Measurements from ENCODE around the gene THAP10. TPM values are rescaled to one million over a fixed set of nuclear protein-coding genes. Genes with fewer than 3 reads are reported as not detected.

The THAP10 gene
- total RNA-seq, 1 donor, result 2.6 TPM

DNA sequence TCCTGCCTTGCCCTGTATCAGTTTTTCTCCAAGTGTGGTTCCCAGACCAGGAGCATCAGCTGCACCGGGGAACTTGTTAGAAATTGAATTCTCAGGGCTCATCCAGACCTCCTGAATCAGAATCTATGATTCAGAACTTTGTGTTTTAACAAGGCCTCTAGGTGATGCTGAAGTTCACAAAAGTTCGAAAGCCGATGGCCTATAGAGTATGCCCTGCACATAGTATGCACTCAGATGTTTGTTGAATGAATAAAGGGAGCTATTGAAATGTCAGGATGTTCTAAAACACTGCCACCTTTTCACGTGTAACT, 37.6 kb downstream of the THAP10 start:
- no peak for DNase-seq (ENCODE audit: low read depth)
- TF ChIP-seq, protein P1, sequence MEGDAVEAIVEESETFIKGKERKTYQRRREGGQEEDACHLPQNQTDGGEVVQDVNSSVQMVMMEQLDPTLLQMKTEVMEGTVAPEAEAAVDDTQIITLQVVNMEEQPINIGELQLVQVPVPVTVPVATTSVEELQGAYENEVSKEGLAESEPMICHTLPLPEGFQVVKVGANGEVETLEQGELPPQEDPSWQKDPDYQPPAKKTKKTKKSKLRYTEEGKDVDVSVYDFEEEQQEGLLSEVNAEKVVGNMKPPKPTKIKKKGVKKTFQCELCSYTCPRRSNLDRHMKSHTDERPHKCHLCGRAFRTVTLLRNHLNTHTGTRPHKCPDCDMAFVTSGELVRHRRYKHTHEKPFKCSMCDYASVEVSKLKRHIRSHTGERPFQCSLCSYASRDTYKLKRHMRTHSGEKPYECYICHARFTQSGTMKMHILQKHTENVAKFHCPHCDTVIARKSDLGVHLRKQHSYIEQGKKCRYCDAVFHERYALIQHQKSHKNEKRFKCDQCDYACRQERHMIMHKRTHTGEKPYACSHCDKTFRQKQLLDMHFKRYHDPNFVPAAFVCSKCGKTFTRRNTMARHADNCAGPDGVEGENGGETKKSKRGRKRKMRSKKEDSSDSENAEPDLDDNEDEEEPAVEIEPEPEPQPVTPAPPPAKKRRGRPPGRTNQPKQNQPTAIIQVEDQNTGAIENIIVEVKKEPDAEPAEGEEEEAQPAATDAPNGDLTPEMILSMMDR (IDR thresholded peaks at IDR 0.05; ENCODE audit: insufficient read depth, low read depth, low read length), result no peak

DNA sequence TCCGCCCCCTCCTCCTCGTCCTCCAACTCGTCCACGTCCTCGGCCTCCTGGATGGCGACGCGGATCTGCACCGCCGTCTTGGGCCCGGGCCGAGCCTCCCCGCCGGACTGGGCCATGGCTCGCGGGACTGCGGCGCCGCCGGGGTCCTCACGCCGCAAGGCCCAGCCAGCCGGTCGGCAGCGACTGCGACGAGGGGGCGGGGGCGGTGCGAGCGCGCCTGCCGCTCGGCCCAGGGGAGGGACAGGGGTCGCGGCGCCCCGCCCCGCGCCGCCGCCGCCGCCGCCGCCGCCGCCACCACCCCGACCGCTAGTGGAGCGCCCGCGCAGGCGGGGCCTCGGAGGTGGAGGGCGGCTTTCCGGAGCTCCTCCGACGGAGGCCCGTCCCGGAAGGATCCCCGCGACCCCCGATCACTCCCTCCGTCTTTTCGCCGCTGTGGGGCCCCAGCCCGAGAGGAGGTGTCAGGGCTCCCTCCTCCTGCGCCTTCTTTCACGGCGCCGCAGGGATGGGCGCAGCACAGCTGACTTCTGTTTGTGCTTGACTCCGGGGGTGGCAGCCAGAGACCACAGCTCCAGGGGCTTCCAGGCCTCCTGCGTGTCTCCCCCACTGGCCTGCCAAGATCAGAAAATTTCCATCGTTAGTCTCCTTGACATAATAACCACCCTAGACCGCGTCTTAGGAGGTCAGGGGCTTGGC, 38.1 kb downstream of the THAP10 start, which contains the start of gene LARP6:
Gene LARP6, minus strand, starts transcription at position 185 of the 693 bp plus-strand sequence. Its CDS starts 69 bp downstream, at position 116.
- TF ChIP-seq, protein P1 (IDR thresholded peaks at IDR 0.05; ENCODE audit: insufficient read depth, low read depth, low read length), result no peak
- DNase-seq (ENCODE audit: low read depth), result peak; percentile 50
- H3K4me3 ChIP-seq (ENCODE audit: low read depth, low read length), result peak within 1 kb of the TSS; percentile 90

More for the DNA sequence above, 37.6 kb downstream of the THAP10 start:
- H3K4me3 ChIP-seq (ENCODE audit: low read depth, low read length), result peak overlapping the region; percentile 90

DNA sequence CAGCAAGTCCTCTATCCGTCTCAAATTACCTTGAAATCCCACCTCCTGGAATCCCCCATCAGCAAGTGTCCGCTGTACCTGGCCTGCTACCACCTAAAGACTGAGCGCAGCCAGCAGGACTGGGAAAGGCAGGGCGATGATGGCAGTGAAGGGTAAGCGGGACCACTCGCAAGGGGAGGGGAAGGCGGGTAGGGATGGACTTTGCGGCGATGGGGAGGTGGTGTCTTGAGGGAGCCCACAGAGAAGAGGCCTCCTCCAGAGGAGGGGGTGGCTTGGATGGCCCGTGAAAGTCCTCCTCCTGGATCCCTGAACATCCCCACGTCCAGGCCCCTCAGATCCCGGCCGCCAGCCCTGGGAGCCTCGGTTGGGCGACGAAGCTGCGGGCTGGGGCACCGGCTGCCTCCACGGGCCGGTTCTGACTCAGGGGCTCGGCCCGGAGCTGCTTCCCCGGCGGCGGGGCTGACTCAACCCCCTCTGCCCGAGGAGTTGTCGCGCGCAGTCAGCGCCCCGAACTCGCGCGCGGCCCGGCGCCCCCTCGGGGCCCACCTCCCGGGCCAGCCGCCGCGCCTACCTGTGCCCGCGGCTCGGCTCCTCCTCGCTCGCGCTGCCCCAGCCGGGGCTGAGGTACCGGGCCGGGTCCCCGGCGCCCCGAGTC, 38.8 kb downstream of the THAP10 start:
- DNase-seq (ENCODE audit: low read depth), result peak; percentile 71
- TF ChIP-seq, protein P1 (IDR thresholded peaks at IDR 0.05; ENCODE audit: insufficient read depth, low read depth, low read length), result no peak
- H3K4me3 ChIP-seq (ENCODE audit: low read depth, low read length), result peak overlapping the region; percentile 90

DNA sequence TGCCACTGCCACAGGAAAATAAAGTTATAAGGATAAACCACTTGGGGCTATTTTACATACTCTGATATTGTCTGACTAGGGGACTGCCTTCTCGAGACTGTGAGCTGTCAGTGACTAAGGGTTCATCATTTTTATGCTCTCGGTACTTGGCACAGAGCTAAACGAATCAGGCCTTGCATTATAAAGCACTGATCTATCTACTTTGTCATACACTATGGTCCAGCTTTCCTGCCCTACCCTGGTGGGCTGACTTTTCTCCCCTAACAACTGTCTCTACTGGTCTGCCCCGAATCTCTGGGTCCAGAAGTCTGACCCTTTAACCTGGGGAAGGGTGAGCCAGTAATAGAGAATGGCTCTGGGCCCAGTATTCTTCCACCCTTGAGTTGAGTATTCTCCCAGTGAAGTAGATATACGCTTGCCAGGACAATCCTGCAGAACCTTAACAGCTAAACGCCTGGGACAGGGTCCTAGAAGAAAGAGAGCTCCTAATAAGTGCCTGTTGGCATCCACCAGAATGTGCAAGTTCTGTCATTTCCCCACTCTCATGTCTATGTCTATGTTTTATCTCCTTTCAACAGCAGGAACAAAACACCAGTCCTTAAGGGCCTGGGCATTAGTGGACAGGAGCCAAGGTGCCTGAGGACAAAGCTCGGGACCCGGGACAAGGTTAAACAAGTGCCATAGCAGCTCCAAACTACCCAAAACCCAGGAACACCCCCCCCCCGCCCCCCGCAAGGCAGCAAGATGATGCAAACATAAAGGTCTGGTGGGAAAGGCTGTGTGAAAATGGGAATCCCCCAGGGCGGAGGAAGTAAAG, 39.5 kb downstream of the THAP10 start:
- TF ChIP-seq, protein P1 (IDR thresholded peaks at IDR 0.05; ENCODE audit: insufficient read depth, low read depth, low read length), result no peak
- H3K4me3 ChIP-seq (ENCODE audit: low read depth, low read length), result peak overlapping the region; percentile 90
- DNase-seq (ENCODE audit: low read depth), result peak; percentile 49

DNA sequence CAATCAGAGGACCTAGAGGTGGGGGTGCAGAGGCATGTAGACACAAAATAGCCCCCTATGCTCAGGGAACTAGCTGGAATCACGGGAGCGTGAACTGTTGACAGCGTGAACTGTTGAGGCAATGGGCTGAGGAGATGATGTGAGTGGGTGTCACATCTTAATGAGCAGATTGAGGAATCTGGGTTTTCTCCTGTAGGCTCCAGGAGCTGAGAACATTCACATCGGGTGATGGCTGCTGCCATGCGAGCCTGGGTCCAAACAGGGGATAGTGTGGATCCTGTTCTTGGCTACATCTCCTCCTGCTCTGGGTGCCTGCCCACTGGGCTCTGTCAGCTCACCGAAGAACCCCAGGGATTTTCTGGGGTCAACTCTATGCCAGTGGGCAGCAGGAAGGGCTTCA, 40.3 kb downstream of the THAP10 start:
- no peak for DNase-seq (ENCODE audit: low read depth)
- TF ChIP-seq, protein P1 (IDR thresholded peaks at IDR 0.05; ENCODE audit: insufficient read depth, low read depth, low read length), result no peak
- peak overlapping the region; percentile 90 for H3K4me3 ChIP-seq (ENCODE audit: low read depth, low read length)

DNA sequence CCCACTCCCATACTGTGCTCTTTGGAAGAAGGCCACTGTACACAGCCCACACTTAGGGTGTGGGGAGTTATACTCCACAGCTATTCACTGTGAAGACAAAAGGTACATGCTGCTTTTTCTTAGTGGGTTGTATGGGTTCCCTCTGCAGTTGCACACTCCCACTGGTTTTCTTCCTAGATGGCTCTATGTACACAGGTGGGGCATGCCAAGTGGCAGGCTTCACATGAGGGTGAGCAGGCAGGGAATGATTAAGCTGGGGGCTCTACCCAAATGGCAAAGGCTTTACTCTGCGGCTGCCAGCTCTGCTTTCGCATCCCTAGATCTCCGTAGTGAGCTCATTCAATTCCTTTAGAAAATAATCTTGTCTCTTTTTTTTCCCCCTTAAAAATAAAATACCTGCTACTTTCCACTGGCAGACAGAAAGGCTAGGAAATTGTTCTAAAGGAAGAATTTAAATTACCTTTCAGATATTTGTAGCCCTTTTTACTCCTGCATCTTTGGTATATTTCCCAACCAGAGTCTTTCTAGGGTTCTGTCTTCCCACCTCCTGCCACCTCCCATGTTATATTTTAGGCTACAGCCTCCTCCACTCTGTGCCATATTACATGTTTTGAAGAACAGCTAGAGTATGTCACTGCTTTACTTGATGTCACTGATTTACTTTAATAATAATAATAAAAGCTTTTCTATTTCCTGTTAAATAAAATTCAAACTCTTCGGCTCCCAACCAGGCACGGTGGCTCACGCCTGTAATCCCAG, 46.5 kb downstream of the THAP10 start:
- no peak for DNase-seq (ENCODE audit: low read depth)
- TF ChIP-seq, protein P1 (IDR thresholded peaks at IDR 0.05; ENCODE audit: insufficient read depth, low read depth, low read length), result no peak
- H3K4me3 ChIP-seq (ENCODE audit: low read depth, low read length), result no peak overlapping the region

Data from fibroblast of villous mesenchyme (primary cell).